Endothelial cell of umbilical vein (primary cell): ENCODE data around the gene SHROOM2.

Experiments used
- CTCF ChIP-seq, 2 donors: IDR thresholded peaks; 1 replicate in 1 of 2; 2 replicates in 1 of 2; pipeline ENCODE4 v1.5.1; 2011; ENCODE audit warnings: low read length in 2 of 2, mild to moderate bottlenecking in 2 of 2, moderate library complexity in 2 of 2, control low read depth in 1 of 2, inconsistent platforms in 1 of 2, low read depth in 1 of 2; ENCODE audit not compliant: insufficient read depth in 1 of 2; ENCODE audit errors: extremely low read depth in 1 of 2
- POLR2A ChIP-seq: IDR thresholded peaks from 2 replicates; pipeline ENCODE4 v1.6.1; 2012; ENCODE audit warnings: low read depth, mild to moderate bottlenecking, control low read depth, low read length
- POLR2AphosphoS5 ChIP-seq: IDR thresholded peaks from 2 replicates; pipeline ENCODE4 v1.6.1; 2012; ENCODE audit warnings: low read depth, mild to moderate bottlenecking, control low read depth, low read length, moderate library complexity; ENCODE audit not compliant: insufficient read depth

GRCh38 chrX:9851890-9852289 is 65.7 kb downstream of the SHROOM2 start:
- TF ChIP-seq POLR2AphosphoS5 (no peak), POLR2A (no peak), CTCF (IDR thresholded peaks at IDR 0.05; ENCODE audit: extremely low read depth in 1 of 2, insufficient read depth in 1 of 2, low read depth in 1 of 2, low read length in 2 of 2) (no peak)
